ENCODE data around the gene PSMB8.

GRCh38 chr6:32888576-32888975 lies 44.7 kb upstream of the PSMB8 start:
- TF ChIP-seq, protein P1, sequence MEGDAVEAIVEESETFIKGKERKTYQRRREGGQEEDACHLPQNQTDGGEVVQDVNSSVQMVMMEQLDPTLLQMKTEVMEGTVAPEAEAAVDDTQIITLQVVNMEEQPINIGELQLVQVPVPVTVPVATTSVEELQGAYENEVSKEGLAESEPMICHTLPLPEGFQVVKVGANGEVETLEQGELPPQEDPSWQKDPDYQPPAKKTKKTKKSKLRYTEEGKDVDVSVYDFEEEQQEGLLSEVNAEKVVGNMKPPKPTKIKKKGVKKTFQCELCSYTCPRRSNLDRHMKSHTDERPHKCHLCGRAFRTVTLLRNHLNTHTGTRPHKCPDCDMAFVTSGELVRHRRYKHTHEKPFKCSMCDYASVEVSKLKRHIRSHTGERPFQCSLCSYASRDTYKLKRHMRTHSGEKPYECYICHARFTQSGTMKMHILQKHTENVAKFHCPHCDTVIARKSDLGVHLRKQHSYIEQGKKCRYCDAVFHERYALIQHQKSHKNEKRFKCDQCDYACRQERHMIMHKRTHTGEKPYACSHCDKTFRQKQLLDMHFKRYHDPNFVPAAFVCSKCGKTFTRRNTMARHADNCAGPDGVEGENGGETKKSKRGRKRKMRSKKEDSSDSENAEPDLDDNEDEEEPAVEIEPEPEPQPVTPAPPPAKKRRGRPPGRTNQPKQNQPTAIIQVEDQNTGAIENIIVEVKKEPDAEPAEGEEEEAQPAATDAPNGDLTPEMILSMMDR (IDR thresholded peaks at IDR 0.05; ENCODE audit: insufficient read depth, low read length) = no peak
- TF ChIP-seq REST (IDR thresholded peaks at IDR 0.05; ENCODE audit: insufficient replicate concordance, low read depth) (no peak), POLR2AphosphoS5 (IDR thresholded peaks at IDR 0.05; ENCODE audit: low read depth) (no peak), GABPA (IDR thresholded peaks at IDR 0.05; ENCODE audit: low read depth) (no peak)

Measured in HL-60 (cell line).